ENCODE measurements around the gene OR8D1.

GRCh38 chr11:124307093-124307492 is 6.7 kb downstream of the OR8D1 start:
- TF ChIP-seq POLR2A (IDR thresholded peaks at IDR 0.05) (no peak), CTCF (IDR thresholded peaks at IDR 0.05 in 4 of 5, conservative IDR thresholded peaks at IDR 0.05 in 1 of 5) (no peak)
